ENCODE measurements around the gene CNTNAP2.

GRCh38 chr7:146591976-146592375, 475.4 kb downstream of the CNTNAP2 start:
- TF ChIP-seq EP300 (IDR thresholded peaks at IDR 0.05) (no peak), CTCF (IDR thresholded peaks at IDR 0.05) (no peak), POLR2A (IDR thresholded peaks at IDR 0.05) (no peak)

Data from tibial nerve (tissue), 4 donors.